ENCODE measurements around the gene ARL15. TPM values are rescaled to one million over a fixed set of nuclear protein-coding genes. Genes with fewer than 3 reads are reported as not detected.

ARL15 gene
- total and polyA plus RNA-seq, 9 of the 15 experiments (the other 6 are each of a cell fraction or from before 2014, with no cell fraction given): 18.5 to 80.4 (median 57.0) TPM

DNA sequence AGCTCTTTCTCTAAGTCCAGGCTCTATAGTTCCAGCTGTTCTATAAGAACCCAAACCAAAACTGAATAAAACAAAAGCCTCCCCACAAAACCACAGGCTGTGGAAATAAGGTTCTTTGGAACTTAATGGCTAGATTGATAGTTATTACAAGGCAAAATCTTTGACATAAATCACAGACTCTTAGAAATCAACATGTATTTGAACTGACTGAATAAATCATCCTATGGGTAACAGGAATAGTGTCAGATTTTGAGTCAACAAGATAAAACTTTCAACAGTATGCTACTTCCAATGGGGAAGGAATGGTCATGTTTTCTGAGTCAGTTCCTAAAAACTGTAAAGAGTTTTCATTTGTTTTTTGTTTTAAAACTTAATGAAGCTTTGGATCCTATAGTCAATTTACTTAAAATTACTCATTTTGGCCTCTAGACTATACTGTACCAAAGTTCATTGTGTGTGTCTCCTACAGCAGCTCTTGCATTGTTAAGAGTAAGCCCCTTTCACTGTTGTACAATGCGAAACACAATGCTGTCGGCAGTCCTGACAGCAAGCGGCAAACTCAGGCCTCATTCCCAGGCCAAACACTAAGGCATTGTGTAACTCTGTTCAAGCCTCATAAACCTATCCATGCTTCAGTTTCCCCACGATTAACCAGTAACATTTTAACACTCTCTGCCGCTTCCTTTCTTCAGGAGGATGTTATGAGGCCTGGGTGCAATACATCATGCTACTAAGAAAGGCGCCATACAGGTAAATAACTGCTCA lies 134.1 kb downstream of the ARL15 start:
- no peaks in the 10 kb centered on the region; a peak in 1 of 5 replicates for H3K4me1 ChIP-seq (replicated peaks in 1 of 2; ENCODE audit: control insufficient read depth in 2 of 2, insufficient read depth in 2 of 2, low read length in 2 of 2)
- no peak for ATAC-seq
- H3K36me3 ChIP-seq (ENCODE audit: control insufficient read depth, insufficient read depth, low read length): no peaks in the 10 kb centered on the region
- no peak for DNase-seq (ENCODE audit: extremely low read depth in 1 of 4, low spot score in 3 of 4)
- ChIA-PET CTCF (ENCODE audit: low intra/inter-chr PET ratio) (no interaction called here), POLR2A (interaction anchor here (0.7 kb wide), 1 partner anchor 11 kb away, joined by 3 read pairs; no protein-coding TSS in a partner anchor)
- no peak overlapping the region for H3K4me2 ChIP-seq (ENCODE audit: insufficient read depth, low read length)
- no peak for FAIRE-seq
- no peak overlapping the region for H2AFZ ChIP-seq (ENCODE audit: low read depth, low read length)
- no peak overlapping the region for H3K9ac ChIP-seq (ENCODE audit: insufficient read depth in 1 of 2, low read depth in 2 of 2, low read length in 2 of 2)
- intact Hi-C loops (cut with micrococcal nuclease) (no loop called here), in situ Hi-C loops (cut with MboI) (no loop called here)
- no peaks in the 10 kb centered on the region for H3K9me3 ChIP-seq (replicated peaks; ENCODE audit: control insufficient read depth, insufficient read depth, low read depth, low read length)
- BruUV-seq (replicated peaks): no TSS peak
- 91% methylated on average over 5 of the region's 6 CpGs for WGBS (ENCODE audit: insufficient coverage, low coverage, missing lambda C conversion rate)
- H3K9me1 ChIP-seq (ENCODE audit: control insufficient read depth, insufficient read depth, low read length): no peaks in the 10 kb centered on the region
- no peak overlapping the region for H3K4me3 ChIP-seq
- H3K79me2 ChIP-seq (ENCODE audit: control insufficient read depth, insufficient read depth, low read length): peaks cover 39% of the 10 kb centered on the region; the same call in 2 of the 3 replicates
- H3K27me3 ChIP-seq (ENCODE audit: control insufficient read depth in 2 of 2, insufficient read depth in 2 of 2, low read length in 2 of 2): no peaks in the 10 kb centered on the region
- H3K27ac ChIP-seq (ENCODE audit: extremely low read depth, low read depth, low read length): no peak overlapping the region
- H4K20me1 ChIP-seq (replicated peaks; ENCODE audit: control insufficient read depth, insufficient read depth, low read length): peaks cover 17% of the 10 kb centered on the region; the same call in 1 of the 2 replicates
- TF ChIP-seq L3MBTL2 (IDR thresholded peaks at IDR 0.05) (no peak), U2AF1 (optimal IDR thresholded peaks at IDR 0.05; ENCODE audit: low read depth, low read length) (no peak), NCOR1 (IDR thresholded peaks at IDR 0.05) (no peak), MEIS2 (IDR thresholded peaks at IDR 0.05; ENCODE audit: partially characterized antibody) (no peak), PRMT5 (CRISPR knock-in tag; IDR thresholded peaks at IDR 0.05) (no peak), SREBF1 (IDR thresholded peaks at IDR 0.05; ENCODE audit: borderline replicate concordance, low read depth, low read length) (no peak), NR2F6 (CRISPR knock-in tag; IDR thresholded peaks at IDR 0.05) (no peak), ZBED1 (IDR thresholded peaks at IDR 0.05) (no peak), CBFA2T3 (IDR thresholded peaks at IDR 0.05) (no peak), SETDB1 (IDR thresholded peaks at IDR 0.05; ENCODE audit: low read length) (no peak), ZNF282 (CRISPR knock-in tag; IDR thresholded peaks at IDR 0.05) (no peak)
- TF ChIP-seq, protein P1, sequence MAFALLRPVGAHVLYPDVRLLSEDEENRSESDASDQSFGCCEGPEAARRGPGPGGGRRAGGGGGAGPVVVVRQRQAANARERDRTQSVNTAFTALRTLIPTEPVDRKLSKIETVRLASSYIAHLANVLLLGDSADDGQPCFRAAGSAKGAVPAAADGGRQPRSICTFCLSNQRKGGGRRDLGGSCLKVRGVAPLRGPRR (CRISPR knock-in tag; IDR thresholded peaks at IDR 0.05): no peak
- TF ChIP-seq, protein P2, sequence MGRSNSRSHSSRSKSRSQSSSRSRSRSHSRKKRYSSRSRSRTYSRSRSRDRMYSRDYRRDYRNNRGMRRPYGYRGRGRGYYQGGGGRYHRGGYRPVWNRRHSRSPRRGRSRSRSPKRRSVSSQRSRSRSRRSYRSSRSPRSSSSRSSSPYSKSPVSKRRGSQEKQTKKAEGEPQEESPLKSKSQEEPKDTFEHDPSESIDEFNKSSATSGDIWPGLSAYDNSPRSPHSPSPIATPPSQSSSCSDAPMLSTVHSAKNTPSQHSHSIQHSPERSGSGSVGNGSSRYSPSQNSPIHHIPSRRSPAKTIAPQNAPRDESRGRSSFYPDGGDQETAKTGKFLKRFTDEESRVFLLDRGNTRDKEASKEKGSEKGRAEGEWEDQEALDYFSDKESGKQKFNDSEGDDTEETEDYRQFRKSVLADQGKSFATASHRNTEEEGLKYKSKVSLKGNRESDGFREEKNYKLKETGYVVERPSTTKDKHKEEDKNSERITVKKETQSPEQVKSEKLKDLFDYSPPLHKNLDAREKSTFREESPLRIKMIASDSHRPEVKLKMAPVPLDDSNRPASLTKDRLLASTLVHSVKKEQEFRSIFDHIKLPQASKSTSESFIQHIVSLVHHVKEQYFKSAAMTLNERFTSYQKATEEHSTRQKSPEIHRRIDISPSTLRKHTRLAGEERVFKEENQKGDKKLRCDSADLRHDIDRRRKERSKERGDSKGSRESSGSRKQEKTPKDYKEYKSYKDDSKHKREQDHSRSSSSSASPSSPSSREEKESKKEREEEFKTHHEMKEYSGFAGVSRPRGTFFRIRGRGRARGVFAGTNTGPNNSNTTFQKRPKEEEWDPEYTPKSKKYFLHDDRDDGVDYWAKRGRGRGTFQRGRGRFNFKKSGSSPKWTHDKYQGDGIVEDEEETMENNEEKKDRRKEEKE (IDR thresholded peaks at IDR 0.05; ENCODE audit: borderline replicate concordance in 1 of 2, control insufficient read depth in 1 of 2, low read depth in 2 of 2, low read length in 1 of 2): no peak
- TF ChIP-seq, protein P3, sequence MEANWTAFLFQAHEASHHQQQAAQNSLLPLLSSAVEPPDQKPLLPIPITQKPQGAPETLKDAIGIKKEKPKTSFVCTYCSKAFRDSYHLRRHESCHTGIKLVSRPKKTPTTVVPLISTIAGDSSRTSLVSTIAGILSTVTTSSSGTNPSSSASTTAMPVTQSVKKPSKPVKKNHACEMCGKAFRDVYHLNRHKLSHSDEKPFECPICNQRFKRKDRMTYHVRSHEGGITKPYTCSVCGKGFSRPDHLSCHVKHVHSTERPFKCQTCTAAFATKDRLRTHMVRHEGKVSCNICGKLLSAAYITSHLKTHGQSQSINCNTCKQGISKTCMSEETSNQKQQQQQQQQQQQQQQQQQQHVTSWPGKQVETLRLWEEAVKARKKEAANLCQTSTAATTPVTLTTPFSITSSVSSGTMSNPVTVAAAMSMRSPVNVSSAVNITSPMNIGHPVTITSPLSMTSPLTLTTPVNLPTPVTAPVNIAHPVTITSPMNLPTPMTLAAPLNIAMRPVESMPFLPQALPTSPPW (CRISPR knock-in tag; IDR thresholded peaks at IDR 0.05): no peak
- TF ChIP-seq, protein P4, sequence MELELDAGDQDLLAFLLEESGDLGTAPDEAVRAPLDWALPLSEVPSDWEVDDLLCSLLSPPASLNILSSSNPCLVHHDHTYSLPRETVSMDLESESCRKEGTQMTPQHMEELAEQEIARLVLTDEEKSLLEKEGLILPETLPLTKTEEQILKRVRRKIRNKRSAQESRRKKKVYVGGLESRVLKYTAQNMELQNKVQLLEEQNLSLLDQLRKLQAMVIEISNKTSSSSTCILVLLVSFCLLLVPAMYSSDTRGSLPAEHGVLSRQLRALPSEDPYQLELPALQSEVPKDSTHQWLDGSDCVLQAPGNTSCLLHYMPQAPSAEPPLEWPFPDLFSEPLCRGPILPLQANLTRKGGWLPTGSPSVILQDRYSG (tag; conservative IDR thresholded peaks at IDR 0.05; ENCODE audit: low read depth): no peak

Data from K562 (cell line).